Spleen (tissue), 11 donors: Measurements from ENCODE around the gene ELF4. TPM values are rescaled to one million over a fixed set of nuclear protein-coding genes. Genes with fewer than 3 reads are reported as not detected.
"Not testable (repeated sequence)": the region's sequence is repeated elsewhere in the genome, so short reads cannot be mapped to it uniquely, and the experiment has no call there.

ENCODE experiments used
- DNase-seq: peaks from one replicate; pipeline ENCODE4 v3.0.0-alpha.2; 2020
- H3K27ac ChIP-seq, 8 donors: fragments of 200-600 bp; sonication (generic) in 7 of 8; 1 replicate in 4 of 8; 2 replicates in 4 of 8; pipeline versions ENCODE4 v1.5.0 to v1.8.0; 2016 to 2021; ENCODE audit warnings: inconsistent platforms in 4 of 8, mild to moderate bottlenecking in 4 of 8, moderate library complexity in 1 of 8
- H3K27me3 ChIP-seq, 7 donors: fragments of 200-600 bp; sonication (generic) in 6 of 7; replicated peaks in 1 of 7; 1 replicate in 4 of 7; 2 replicates in 3 of 7; pipeline versions ENCODE4 v1.5.0 to v1.8.0; 2016 to 2021; ENCODE audit warnings: inconsistent platforms in 3 of 7, mild to moderate bottlenecking in 1 of 7
- H3K36me3 ChIP-seq, 6 donors: fragments of 200-600 bp; sonication (generic) in 5 of 6; 1 replicate in 4 of 6; 2 replicates in 2 of 6; pipeline versions ENCODE4 v1.5.0 to v1.8.0; 2016 to 2021; ENCODE audit warnings: inconsistent platforms in 2 of 6
- H3K4me1 ChIP-seq, 6 donors: fragments of 200-600 bp; sonication (generic) in 5 of 6; 1 replicate in 3 of 6; 2 replicates in 3 of 6; pipeline versions ENCODE4 v1.5.0 to v1.8.0; 2016 to 2021; ENCODE audit warnings: inconsistent platforms in 3 of 6
- H3K4me3 ChIP-seq, 8 donors: fragments of 200-600 bp; sonication (generic) in 7 of 8; 1 replicate in 4 of 8; 2 replicates in 4 of 8; pipeline versions ENCODE4 v1.5.0 to v1.8.0; 2016 to 2021; ENCODE audit warnings: inconsistent platforms in 4 of 8, mild to moderate bottlenecking in 4 of 8, moderate library complexity in 2 of 8
- H3K9me3 ChIP-seq, 8 donors: fragments of 200-600 bp; sonication (generic) in 7 of 8; 1 replicate in 4 of 8; 2 replicates in 4 of 8; pipeline versions ENCODE4 v1.5.0 to v1.8.0; 2016 to 2021; ENCODE audit warnings: inconsistent platforms in 4 of 8
- CTCF ChIP-seq, 11 experiments: fragments of 200-600 bp in 7 of 11; fragments of 450-650 bp in 4 of 11; sonication (generic) in 4 of 11; IDR thresholded peaks in 8 of 11; conservative IDR thresholded peaks in 3 of 11; 1 replicate in 7 of 11; 2 replicates in 4 of 11; pipeline versions ENCODE4 v1.4.0 to v1.8.0; 2016 to 2021; ENCODE audit warnings: antibody characterized with exemption in 11 of 11, inconsistent platforms in 4 of 11, mild to moderate bottlenecking in 1 of 11
- POLR2A ChIP-seq, 3 donors: fragments of 450-650 bp; IDR thresholded peaks; one replicate each; pipeline ENCODE4 v1.5.1; 2017; ENCODE audit warnings: antibody characterized with exemption in 3 of 3, mild to moderate bottlenecking in 1 of 3
- POLR2AphosphoS5 ChIP-seq, 3 donors: sonication (generic); formaldehyde crosslinking; IDR thresholded peaks; one replicate each; pipeline ENCODE4 v1.5.1; 2017; ENCODE audit warnings: antibody characterized with exemption in 3 of 3
- WGBS, 5 donors: extraction: QIAGEN DNeasy Blood & Tissue Kit in 3 of 5; methylation state at CpG; one replicate each; pipeline versions ENCODE4 v1.1.5 to v1.1.7; 2013 to 2018; 5-methylcytosine and 5-hydroxymethylcytosine counted together
- intact Hi-C: fragments of 100-400 bp; cut with DNase I; formaldehyde crosslinking; loops from one replicate; pipeline ENCODE4 v1.15.0; 2023; ENCODE audit warnings: low total_unique reads
- polyA plus RNA-seq, 3 donors: library from polyadenylated mRNA; stranded (reverse); fragments of 200-250 nt; gene quantifications; one replicate each; pipeline ENCODE4 v1.2.1, GENCODE V29; 2013
- total RNA-seq, 7 donors: library from RNA; depleted of rRNA in 3 of 7; stranded (reverse); fragments of >200 nt in 3 of 7; fragmentation: NEBNext Ultra II Directional in 4 of 7; extraction: Animal tissue kit (Norgen Biotek cat#: 25700) in 4 of 7; gene quantifications; one replicate each; pipeline versions ENCODE4 v1.1.0 to v1.2.1, GENCODE V29; 2016 to 2021
- donor health status: healthy with polysubstance abuse.
- donor health status: DM: no; HTN: no; CAD: no; lungs with moderate emphysema.
- donor health status: DM: no; HTN: no; CAD: no.
- donor health status: Bipolar disorder and iron deficiency.
- donor health status: healthy.
- donor health status: DM: no; HTN: no; CAD: no.
- donor health status: DM: yes; HTN: yes; CAD: no.

Gene ELF4
- total and polyA plus RNA-seq, 10 donors: 6.4 to 35.3 (median 30.4) TPM

GRCh38 chrX:130120321-130120731 lies 10.0 kb upstream of the ELF4 start:
- H3K9me3 ChIP-seq: no peaks in the 10 kb centered on the region
- H3K4me1 ChIP-seq: peaks cover 0 to 38% (median 18%) of the 10 kb centered on the region in 6 donors
- peaks cover 0 to 4% (median 0%) of the 10 kb centered on the region in 7 donors for H3K27me3 ChIP-seq
- DNase-seq: no peak
- intact Hi-C loops: loop anchor here (5.0 kb wide), 1 partner anchor 38 kb away; no protein-coding TSS in a partner anchor
- TF ChIP-seq CTCF (IDR thresholded peaks at IDR 0.05 in 8 of 11, conservative IDR thresholded peaks at IDR 0.05 in 3 of 11) (no peak), POLR2AphosphoS5 (IDR thresholded peaks at IDR 0.05) (no peak), POLR2A (IDR thresholded peaks at IDR 0.05) (no peak)
- peaks cover 0 to 5% (median 0%) of the 10 kb centered on the region in 6 donors for H3K36me3 ChIP-seq
- peak overlapping the region; percentile 55 to 92 (median 84) for H3K27ac ChIP-seq
- 11 to 56% (median 40%) methylated on average over 6 to 28 of the region's 28 CpGs for WGBS, 5 donors
- H3K4me3 ChIP-seq: peak overlapping the region; percentile 15 to 67 (median 35)

- no peak overlapping the region for H3K4me3 ChIP-seq
- TF ChIP-seq POLR2AphosphoS5 (IDR thresholded peaks at IDR 0.05) (no peak), CTCF (IDR thresholded peaks at IDR 0.05 in 8 of 11, conservative IDR thresholded peaks at IDR 0.05 in 3 of 11) (no peak), POLR2A (IDR thresholded peaks at IDR 0.05) (no peak)
- H3K36me3 ChIP-seq: no peaks in the 10 kb centered on the region
- peaks cover 0 to 38% (median 18%) of the 10 kb centered on the region in 6 donors for H3K4me1 ChIP-seq
- no peak for DNase-seq
- H3K9me3 ChIP-seq: no peaks in the 10 kb centered on the region
- H3K27me3 ChIP-seq: peaks cover 0 to 4% (median 0%) of the 10 kb centered on the region in 7 donors
- H3K27ac ChIP-seq: peak overlapping the region in 3 of 8 donors; percentile 23 to 40 (median 30)
- WGBS, 5 donors: 59 to 81% (median 78%) methylated on average over 9 to 14 of the region's 14 CpGs
- intact Hi-C loops: no loop called here
Measured at GRCh38 chrX:130119312-130119898, 9.1 kb upstream of the ELF4 start.

- H3K27ac ChIP-seq: peak overlapping the region in 3 of 8 donors; percentile 23 to 40 (median 30)
- no peak for DNase-seq
- no peaks in the 10 kb centered on the region for H3K36me3 ChIP-seq
- no peak overlapping the region for H3K4me3 ChIP-seq
- intact Hi-C loops: no loop called here
- no peak for TF ChIP-seq POLR2AphosphoS5 (IDR thresholded peaks at IDR 0.05)
- TF ChIP-seq CTCF (IDR thresholded peaks at IDR 0.05 in 8 of 11, conservative IDR thresholded peaks at IDR 0.05 in 3 of 11): no peak
- TF ChIP-seq POLR2A (IDR thresholded peaks at IDR 0.05): no peak
- no peaks in the 10 kb centered on the region for H3K9me3 ChIP-seq
- peaks cover 0 to 38% (median 18%) of the 10 kb centered on the region in 6 donors for H3K4me1 ChIP-seq
- H3K27me3 ChIP-seq: peaks cover 0 to 4% (median 0%) of the 10 kb centered on the region in 7 donors
- 67 to 85% (median 71%) methylated on average over 6 to 21 of the region's 21 CpGs for WGBS, 5 donors
Measured at GRCh38 chrX:130118441-130119311, 8.4 kb upstream of the ELF4 start.

GRCh38 chrX:130117166-130117565 lies 6.9 kb upstream of the ELF4 start:
- Histone ChIP-seq H3K9me3 (no peaks in the 10 kb centered on the region), H3K4me1 (peaks cover 0 to 38% (median 18%) of the 10 kb centered on the region in 6 donors), H3K27ac (no peak overlapping the region), H3K4me3 (no peak overlapping the region), H3K36me3 (no peaks in the 10 kb centered on the region), H3K27me3 (no peaks in the 10 kb centered on the region)
- WGBS, 5 donors: 85 to 100% (median 93%) methylated on average over 7 of the region's 7 CpGs
- TF ChIP-seq POLR2AphosphoS5 (IDR thresholded peaks at IDR 0.05) (no peak), CTCF (IDR thresholded peaks at IDR 0.05 in 8 of 11, conservative IDR thresholded peaks at IDR 0.05 in 3 of 11) (no peak), POLR2A (IDR thresholded peaks at IDR 0.05) (no peak)
- DNase-seq: no peak
- intact Hi-C loops: no loop called here

GRCh38 chrX:130115119-130115885 lies 5.0 kb upstream of the ELF4 start:
- H3K27ac ChIP-seq, DNase-seq, H3K27me3 ChIP-seq, intact Hi-C loops, H3K9me3 ChIP-seq, H3K4me3 ChIP-seq, H3K36me3 ChIP-seq: not testable (repeated sequence)
- peaks cover 0 to 31% (median 15%) of the 10 kb centered on the region in 6 donors for H3K4me1 ChIP-seq
- whole genome bisulfite sequencing, 5 donors: 71 to 84% (median 81%) methylated on average over 10 of the region's 10 CpGs
